ENCODE results near the gene ILDR2.
A peak's percentile ranks its signal among the peaks of the same experiment; 100 is the strongest.
"Not testable (repeated sequence)": the region's sequence is repeated elsewhere in the genome, so short reads cannot be mapped to it uniquely, and the experiment has no call there.

Gene ILDR2

DNA sequence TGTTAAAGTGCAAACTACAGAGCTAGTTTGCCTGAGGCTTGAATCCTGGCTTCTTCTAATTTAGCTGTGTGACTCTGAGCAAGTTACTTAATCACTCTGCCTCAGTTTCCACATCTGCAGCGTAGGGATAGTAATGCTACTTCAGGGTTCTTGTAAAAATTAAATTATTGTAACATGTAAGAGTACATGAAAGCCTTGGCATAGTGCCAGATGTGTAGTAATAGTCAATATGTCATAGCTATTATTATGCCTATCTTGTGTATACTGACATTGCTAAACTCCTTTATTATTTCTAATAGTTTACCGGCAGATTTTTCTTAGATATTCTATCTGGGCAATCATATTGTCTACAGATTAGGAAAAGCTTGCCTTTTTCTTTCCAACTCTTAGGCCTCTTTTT is 92.4 kb downstream of the ILDR2 start:
- DNase-seq: no peak

DNA sequence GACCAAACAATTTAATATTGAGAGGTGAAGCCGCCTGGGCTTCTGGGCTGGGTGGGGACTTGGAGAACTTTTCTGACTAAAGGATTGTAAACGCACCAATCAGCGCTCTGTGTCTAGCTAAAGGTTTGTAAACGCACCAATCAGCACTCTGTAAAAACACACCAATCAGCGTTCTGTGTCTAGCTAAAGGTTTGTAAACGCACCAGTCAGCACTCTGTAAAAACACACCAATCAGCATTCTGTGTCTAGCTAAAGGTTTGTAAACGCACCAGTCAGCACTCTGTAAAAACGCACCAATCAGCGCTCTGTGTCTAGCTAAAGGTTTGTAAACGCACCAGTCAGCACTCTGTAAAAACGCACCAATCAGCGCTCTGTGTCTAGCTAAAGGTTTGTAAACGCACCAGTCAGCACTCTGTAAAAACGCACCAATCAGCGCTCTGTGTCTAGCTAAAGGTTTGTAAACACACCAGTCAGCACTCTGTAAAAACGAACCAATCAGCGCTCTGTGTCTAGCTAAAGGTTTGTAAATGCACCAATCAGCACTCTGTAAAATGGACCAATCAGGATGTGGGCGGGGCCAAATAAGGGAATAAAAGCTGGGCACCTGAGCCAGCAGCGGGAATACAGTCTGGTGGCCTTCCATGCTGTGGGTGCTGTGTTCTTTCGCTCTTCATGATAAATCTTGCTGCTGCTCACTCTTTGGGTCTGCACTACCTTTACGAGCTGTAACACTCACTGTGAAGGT is 97.0 kb downstream of the ILDR2 start:
- not testable (repeated sequence) for DNase-seq

DNA sequence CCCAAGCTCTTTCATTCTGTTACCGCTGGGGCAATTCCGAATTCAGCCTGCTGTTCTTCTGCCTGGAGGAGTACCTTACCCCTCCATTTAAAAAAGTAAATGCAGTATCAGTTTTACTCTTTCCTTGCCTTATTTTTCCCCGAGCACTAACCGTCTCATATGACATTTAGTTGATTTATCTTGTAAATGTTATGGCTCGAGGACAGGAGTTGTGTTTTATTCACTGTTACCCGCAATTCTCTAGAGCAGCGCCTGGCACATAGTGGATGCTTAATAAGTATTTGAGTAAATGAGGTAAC is 98.9 kb downstream of the ILDR2 start:
- no peak for DNase-seq

DNA sequence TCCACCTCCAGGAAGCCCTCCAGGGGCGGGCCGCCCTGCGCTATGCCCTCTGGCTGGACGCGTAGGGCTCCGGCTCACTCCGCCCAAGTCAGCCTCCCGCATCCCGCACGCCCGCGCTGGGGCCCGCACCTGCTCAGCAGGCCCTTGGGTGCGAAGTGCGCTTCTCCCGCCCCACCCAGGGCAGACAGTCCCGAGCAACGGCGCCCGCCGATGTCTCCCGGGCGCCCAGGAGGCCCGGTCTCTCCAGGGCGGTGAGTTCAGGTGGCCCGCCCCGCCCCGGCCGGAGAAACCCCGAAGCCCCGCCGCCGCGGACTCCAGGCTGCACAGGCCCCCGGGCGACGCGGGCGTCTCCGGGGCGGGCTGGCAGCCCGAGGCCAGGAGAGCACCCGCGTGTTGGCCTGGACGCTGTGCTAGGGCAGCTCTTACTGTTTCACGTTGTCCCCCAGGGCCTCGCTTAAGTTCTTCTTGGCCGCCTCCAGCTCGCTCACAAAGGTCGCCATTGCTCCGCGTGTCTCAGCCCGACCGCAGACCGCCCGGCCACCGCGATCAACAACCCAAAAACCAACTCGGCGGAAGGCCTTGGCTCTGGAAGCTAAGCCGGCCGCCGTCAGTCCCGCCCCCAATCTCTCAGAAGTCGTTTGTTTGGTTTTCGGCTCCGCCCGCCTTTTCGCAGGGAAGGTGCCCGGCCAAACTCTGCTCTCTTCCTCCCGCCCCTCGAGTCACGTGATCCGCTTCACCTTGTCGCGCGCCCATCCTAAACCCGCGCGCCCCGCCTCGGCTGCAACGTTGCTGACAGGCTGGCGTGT is 99.4 kb downstream of the ILDR2 start, which contains the start of gene TADA1:
TSS of gene TADA1 (minus strand) at position 531 of the 806 bp plus-strand sequence. CDS start at position 500, 31 bp downstream.
- DNase-seq: peak; percentile 95

DNA sequence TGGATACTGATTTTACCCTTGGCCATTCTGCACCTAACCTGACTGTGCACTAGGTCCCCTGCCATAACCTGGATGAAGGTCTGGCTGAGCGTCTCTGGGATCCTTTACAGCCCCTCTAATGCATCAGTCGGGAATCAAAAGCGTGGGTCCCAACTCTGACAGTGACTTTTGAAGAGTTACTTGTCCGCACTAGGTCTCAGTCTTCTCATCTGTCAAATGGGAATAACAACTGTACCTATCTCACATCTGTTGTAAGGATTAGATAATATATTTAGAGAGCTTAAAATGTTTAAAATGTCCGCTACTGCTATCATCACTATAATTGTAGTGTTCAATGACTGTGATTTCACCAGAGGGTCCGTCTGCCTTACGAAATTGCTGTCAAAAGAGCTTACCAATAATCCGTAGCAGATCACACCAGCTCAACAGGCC is 100.0 kb downstream of the ILDR2 start:
- DNase-seq: no peak

DNA sequence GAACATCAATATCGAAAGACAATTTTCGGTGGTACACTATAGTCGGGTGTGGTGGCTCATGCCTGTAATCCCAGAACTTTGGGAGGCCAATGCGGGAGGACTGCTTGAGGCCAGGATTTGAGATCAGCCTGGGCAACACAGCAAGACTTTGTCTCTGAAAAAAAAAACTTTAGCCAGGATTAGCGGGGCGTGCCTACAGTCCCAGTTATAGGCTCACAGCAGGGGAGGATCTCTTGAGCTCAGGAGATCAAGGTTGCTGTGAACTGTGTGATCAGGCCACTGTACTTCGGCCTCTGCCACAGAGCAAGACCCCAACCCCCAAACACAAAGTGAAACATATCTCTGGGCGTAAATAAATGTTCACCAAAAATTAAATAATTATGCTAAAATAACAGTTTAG is 100.9 kb downstream of the ILDR2 start:
- DNase-seq: no peak

DNA sequence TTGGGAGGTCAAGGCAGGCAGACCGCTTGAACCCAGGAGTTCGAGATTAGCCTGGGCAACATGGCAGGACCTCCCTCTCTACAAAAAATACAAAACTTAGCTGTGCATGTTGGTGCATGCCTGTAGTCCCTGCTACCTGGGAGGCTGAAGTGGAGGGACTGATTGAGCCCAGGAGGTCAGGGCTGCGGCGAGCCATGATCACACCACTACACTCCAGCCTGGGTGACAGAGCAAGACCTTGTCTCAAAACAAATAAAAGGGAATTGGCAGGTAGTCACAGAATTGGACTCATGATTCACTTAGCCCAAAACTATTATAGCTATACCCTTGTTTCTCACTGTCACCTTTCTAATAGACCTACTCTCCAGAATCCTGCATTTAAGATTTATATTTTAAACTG is 104.8 kb downstream of the ILDR2 start:
- DNase-seq: no peak

DNA sequence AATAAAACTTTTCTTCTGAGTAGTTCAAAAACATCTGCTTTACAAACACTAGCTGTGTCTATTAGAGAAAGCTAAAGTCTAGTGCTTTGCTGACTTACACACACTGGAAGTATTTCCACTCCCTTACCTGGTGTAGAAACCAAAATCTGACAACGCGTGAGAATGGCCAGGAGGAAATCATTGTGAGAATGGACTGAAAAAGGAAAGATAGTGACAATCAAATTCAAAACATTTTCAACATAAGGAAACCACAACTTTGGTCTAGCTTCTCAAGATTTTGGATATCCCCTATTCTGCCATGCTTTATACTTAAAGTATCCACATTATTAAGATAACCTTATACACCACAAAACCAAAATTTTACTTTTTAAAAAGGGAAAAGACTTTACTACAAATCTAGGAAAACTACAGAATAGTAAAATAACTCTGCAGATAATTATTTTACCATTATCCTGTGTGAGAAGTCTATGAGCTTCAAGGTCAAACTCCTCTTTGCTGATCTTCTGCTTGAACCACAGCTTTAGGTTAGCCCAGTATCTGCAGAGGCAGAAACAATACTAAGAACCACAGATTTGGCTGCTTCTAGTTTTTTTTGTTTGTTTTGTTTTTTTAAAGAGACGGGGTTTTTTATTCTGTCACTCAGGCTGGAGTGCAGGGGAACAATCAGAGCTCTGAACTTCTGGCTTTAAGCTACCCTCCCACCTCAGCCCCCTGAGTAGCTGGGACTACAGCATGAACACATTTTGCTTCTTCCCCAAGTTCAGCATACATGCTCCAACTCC is 105.8 kb downstream of the ILDR2 start:
- no peak for DNase-seq

DNA sequence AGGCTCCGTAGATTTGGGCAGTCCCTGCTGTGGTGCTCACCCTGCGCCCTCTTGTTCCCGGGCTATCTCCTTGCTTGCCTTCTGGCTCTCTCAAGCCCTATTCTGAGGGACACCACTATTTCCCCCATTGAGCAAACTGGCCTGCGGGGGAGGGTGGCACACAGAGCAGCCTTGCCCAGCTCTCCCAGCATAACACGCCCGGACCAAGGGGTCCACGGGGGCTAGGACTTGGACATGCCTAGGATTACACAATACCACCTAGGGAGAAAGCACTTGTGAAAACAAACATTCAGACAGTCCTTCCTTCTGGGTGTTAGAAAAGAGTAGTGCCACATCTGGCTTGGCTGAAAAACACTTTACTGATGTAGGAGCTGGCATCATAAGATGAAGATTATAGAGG is 106.7 kb downstream of the ILDR2 start:
- no peak for DNase-seq

DNA sequence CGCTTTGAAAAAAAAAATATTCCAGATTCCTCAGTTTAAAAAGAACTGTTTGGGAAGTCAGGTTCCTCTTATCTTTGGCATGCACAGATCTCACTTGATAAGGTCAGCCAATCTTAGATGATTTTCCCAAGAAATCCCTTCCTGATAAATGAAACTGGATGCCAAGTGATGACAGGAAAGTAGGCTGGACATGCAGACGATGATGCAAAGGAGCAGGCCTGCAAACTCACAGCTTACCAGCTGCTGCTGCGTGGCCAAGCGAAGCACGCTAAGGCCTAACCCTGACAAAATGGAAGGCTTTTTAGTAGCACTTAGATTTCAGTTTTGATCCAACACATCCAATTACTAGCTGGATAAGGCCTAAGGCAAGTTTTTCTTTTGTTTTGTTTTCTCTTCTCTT is 109.4 kb downstream of the ILDR2 start:
- no peak for DNase-seq

DNA sequence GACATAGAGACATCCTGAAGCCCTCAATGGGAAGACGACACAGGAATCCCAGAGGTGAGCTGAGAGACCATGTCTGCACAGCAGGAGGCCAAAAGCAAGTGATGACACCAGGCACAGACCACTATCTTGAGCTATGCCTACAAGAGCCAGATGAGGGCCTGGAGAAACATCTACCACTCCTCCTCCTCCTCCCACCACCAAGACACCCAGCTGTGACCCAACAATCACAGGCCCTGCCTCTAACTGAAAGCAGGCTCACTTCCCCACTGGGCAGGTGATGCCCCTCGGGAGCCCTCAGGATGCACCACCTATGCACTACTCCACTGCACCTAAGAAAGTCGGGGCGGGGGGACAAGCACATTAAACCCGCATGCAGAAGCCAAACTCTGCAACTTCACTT is 115.7 kb downstream of the ILDR2 start:
- no peak for DNase-seq

DNA sequence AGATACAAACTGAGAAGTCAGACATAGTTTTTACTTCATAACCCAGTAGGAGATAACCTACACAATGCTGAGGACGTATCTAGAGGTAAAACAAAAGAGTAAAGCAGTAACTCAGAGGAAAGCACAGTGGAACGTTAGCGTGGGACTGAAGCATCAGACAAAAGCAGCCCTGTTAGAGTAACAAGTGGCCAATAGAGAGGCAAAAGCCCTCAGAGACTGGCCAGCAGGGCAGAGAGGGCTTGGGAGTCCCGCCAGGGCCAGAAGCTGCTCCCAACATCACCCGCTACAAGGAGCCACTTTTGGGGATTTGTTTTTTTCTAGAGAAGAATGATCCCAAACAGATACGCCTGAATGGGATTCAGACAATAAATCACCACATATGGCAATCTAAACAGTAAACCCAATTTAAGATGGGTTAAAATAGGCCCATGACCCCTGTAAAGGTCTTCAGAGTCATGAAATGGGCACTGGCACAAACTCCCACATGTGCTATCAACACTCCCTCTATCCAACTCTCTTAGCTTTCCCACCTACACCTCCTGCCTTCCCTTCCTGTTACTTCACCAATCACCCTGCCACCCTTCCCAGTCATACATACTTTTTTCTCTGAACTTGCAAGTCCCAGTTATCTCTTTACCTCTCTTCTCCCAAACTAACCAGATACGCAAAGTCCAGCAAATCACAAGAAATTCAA is 116.5 kb downstream of the ILDR2 start:
- DNase-seq: no peak
